WTC11 (cell line): ENCODE data around the gene EVL.

ENCODE experiments used
- CBFB ChIP-seq: sonication (generic); formaldehyde crosslinking; IDR thresholded peaks from 2 replicates; pipeline ENCODE4 v1.8.1; 2022; ENCODE audit warnings: mild to moderate bottlenecking, low read depth, missing genetic modification reagents
- CTCF ChIP-seq: fragments of 200-600 bp; IDR thresholded peaks from 2 replicates; pipeline ENCODE4 v1.8.0; 2022; ENCODE audit warnings: antibody characterized with exemption
- ETV6 ChIP-seq: sonication (generic); formaldehyde crosslinking; IDR thresholded peaks from 2 replicates; pipeline ENCODE4 v1.8.1; 2022; ENCODE audit warnings: mild to moderate bottlenecking, missing genetic modification reagents
- MAX ChIP-seq: sonication (generic); formaldehyde crosslinking; IDR thresholded peaks from 2 replicates; pipeline ENCODE4 v1.8.0; 2022; ENCODE audit warnings: mild to moderate bottlenecking, missing genetic modification reagents
- SMAD4 ChIP-seq: sonication (generic); formaldehyde crosslinking; IDR thresholded peaks from 2 replicates; pipeline ENCODE4 v1.8.0; 2022; ENCODE audit warnings: mild to moderate bottlenecking, missing genetic modification reagents
- ZNF532 ChIP-seq: fragments of 250-450 bp; sonication (Bioruptor Pico); IDR thresholded peaks from 2 replicates; pipeline ENCODE4 v1.9.0; 2021; ENCODE audit warnings: mild to moderate bottlenecking, borderline replicate concordance

- TF ChIP-seq ZNF532 (CRISPR knock-in tag) (no peak), SMAD4 (CRISPR knock-in tag) (no peak), ETV6 (CRISPR knock-in tag) (no peak), MAX (CRISPR knock-in tag) (no peak), CTCF (no peak), CBFB (CRISPR knock-in tag) (no peak)
Observed at GRCh38 chr14:100020629-100021028, 44.6 kb upstream of the EVL start.
